SW 1271 (cell line): Measurements from ENCODE around the gene RLF.

ENCODE experiments used
- DNase-seq, 2 experiments: peaks; one replicate each; lab custom pipeline; 2025; lab: John Stamatoyannopoulos, UW

Gene RLF

DNA sequence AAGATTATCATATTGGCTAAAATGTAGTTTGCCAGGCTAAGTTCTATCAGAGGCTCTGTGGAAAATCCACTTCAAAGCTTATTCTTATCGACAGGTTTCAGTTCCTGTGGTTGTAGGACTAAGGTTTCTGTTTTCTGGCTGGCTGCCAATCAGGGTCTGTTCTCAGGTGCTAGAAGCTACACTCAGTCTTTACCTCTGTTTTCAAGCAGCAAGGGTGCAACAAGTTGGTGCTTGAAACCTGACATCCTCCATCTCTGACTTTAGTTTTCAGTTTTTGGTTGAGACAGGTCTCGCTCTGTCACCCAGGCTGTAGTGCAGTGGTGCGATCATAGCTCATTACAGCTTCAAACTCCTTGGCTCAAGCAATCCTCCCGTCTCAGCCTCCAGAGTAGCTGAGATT is 71.3 kb downstream of the RLF start:
- no peak for DNase-seq

DNA sequence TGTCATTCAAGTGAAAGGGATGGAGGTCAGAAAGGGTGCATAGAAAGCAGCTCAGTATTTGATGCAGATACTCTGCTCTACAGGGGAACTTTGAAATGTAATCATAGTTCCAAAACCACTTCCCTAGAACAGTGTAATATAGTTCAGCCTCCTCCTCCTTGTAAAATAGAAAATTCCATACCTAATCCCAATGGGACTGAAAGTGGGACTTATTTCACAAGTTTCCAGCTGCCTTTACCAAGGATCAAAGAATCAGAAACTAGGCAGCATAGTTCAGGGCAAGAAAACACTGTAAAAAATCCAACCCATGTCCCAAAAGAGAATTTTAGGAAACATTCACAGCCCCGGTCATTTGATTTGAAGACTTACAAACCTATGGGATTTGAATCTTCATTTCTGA is 78.4 kb downstream of the RLF start:
- DNase-seq, result no peak

DNA sequence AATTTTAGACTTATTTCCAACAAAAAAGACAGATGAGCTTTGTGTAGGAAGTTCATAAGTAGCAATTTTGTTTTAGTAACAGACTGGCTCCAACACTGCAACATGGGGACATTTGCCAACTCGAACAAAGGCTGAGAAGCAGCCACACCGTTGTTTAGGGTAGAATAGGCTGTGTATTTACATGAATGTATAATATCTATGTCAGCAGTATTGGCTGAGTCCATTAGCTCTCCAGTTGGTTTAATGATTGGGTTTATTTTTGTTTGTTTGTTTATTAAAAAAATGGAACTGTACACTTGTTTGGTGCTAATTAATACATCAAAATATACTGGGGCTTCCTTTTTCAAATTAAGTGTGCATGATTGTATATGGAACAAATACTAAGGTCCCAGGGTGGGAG is 79.2 kb downstream of the RLF start:
- no peak for DNase-seq

DNA sequence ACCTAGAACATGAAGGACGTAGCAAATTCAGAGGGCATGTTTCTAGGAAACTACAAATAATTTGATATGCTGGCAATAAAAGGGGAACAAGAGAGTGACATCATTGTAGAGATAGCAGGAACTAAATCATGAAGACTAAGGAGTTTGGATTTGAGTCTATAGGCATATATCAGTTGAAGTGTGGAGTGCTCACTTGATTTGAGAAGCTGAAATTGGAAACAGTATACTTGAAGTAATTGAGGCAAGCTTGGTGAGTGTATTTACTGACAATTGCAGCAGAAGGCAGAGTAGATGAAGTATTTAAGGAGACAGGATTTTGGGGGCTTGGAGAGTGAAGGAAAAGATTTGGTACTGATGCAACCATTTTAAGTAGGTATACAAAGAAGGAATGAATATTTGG is 80.2 kb downstream of the RLF start:
- DNase-seq, result no peak

DNA sequence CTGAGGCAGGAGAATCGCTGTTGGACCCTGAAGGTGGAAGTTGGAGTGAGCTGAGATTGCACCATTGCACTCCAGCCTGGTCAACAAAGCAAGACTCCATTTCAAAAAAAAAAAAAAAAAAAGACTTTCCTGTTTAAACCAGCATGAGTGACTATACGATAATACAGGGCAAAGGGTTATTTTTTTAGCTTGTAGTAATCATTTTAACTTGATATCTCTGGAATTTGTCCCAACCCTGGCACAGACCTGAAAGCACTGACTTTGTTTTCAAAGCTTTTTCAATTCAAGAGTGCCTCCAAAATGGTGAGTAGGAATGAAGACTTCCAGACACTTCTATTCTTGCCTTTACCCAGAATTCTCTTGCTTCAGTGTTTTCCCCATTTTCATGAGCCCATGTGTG is 82.2 kb downstream of the RLF start:
- no peak for DNase-seq

DNA sequence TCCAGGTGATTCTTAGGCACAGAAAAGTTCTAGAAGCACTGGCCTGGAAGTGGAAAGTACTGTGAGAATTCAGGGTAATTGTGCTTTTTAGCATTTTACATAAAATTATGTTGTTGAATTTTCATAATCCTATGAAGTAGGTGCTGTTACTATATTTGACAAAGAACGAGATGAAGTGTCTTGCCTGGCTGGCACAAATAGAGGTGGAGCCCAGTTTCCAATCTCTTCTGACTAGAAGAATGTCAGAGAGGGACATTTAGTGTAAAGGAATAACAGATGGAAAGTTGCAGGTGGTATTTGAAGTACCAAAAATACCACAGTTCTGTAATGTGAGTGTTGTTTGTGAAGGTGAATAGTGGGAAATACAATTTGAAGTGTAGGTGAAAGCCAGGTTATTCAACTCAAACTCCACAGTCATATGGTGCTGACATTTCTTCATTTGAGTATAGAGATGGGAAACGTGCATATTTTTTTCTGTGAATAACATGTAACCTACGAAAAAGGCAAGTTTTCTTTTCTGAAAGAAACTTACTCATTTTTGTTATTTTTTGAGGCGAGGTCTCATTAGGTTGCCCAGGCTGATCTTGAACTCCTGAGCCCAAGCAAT is 83.1 kb downstream of the RLF start:
- no peak for DNase-seq

DNA sequence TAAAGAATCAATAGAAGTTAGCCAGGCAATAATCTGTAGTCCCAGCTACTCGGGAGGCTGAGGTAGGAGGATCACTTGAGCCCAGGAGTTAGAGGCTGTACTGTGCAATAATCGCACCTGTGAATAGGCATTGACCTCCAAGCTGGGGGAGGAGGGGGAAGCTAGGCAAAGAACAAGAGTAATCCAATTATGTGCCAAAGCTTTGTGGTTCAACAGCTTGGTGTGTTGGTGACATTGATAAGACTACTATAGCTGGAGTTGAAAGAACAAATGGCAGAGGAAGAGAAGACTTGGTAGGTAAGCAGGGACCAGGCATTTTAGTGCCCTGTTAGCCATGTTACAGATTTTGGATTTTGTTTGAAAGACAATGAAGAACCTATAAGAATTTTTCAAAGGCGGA is 84.5 kb downstream of the RLF start:
- DNase-seq, result no peak

DNA sequence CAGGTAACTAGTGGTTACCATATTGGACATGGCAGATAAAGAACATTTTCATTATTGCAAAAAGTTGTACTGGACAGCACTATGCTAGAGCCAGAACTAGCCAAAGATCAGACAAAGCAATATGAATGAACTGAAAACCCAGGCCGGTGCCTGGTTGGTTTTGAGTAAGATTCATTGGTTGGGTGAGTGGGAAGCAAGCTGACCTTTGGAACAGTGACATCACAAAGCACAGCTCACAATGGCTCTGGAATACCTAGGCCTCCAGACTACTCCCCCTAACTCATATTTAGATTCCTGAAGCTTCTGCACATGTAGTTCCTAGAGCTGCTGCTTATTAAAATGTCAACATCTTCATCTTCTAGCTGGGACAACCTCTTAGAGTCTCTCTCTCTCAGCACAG is 86.5 kb downstream of the RLF start, which contains the start of gene TMCO2:
TSS of gene TMCO2 (plus strand) at position 283 of the 400 bp plus-strand sequence. CDS start at position 340, 57 bp downstream.
- no peak for DNase-seq

DNA sequence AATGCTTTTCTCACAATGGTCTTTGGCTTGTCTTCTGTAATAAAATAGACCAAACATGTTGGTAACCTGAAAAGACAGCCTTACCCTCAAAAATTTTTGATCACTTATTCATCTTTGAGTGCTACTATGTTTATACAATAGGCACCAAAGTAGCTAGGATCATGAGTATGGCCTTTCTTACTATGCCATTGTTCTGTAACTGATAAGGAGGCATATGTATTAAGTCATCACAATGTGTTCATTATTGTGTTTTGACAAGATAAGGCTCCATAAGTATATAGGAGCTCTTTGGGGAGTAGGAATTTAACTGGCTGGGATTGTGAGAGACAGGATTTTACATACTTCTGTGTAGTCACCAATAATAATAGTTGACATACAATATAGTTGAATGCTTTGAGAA is 87.2 kb downstream of the RLF start:
- DNase-seq, result no peak

DNA sequence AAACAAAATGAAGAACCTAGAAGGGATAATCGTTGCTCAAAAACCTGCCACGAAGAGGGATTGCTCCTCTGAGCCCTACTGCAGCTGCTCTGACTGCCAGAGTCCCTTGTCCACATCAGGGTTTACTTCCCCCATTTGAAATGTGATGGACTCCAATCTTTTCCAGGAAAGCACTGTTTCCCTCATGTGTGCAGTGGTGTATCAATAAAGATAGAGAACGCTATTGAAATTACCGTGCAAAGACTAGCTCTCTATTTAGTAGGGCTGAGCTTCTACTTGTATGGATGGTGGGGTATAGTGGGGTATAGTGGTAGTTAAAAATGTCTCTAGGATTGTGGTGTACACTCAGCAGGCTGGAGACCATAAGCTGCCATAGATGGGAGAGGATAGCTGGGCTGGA is 90.3 kb downstream of the RLF start:
- no peak for DNase-seq

DNA sequence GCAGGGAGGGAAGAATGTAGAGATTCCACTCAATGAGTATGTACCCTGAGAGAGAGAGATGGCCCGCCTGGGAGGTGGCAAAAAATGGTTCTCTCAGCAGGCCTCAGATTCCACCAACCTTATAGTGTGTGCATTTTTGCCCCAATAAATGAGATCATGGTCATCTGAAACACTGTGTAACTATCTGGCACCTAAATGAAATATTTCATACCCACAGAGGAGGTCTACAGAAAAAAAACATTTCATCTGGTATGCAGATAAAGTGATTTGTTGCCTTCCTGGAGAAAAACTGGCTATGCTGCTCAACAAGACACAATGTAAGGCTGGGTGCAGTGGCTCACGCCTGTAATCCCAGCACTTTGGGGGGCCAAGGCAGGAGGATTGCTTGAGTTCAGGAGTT is 91.4 kb downstream of the RLF start:
- no peak for DNase-seq

DNA sequence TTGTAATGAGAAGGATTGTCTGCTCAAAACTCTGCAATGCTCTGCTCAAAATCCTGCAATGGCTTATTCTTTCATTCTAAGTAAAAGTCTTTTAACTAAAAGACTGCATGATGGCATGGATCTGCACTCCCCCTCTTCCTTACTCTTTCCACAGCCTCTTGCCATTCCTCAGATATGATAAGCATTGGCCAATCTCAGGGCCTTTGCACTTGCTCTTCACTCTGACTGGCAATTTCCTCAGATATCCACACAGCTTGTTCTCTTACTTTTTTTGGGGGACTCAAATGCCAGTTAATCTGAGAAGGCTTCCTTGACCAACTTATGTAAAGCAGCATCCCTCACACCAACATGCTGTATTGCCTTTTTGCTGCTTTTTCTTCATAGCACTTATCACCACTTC is 94.0 kb downstream of the RLF start:
- DNase-seq, result no peak

DNA sequence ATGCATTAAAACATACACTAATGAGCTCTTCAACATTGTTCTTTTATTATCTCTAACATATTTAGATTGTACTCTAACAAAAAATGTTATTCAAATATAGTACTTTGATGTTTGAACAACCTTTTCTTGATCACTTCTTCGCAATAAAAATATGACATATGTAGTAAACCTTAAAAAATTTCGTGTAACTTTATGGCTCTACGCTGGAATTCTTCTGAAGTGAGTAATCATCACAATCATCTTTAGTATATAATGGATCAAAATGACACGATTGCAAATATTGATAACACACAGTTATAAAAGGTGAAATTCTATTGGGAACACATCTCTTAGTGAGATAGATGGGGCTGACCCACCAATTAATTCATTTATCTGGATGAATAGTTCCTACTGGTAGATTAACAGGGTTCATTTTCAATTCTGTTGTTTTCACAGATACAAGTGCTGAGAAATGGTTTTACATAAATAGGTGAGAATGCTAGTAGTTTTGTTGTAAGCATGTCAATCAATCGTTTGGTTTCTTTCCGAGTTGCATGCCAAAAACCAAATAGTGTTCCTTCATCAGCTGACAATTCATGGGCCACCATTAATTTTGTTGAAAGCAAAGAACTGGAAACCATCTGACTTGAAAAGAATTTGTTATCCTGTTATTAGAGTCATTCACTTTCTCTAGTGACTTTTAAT is 95.4 kb downstream of the RLF start:
- DNase-seq, result no peak

DNA sequence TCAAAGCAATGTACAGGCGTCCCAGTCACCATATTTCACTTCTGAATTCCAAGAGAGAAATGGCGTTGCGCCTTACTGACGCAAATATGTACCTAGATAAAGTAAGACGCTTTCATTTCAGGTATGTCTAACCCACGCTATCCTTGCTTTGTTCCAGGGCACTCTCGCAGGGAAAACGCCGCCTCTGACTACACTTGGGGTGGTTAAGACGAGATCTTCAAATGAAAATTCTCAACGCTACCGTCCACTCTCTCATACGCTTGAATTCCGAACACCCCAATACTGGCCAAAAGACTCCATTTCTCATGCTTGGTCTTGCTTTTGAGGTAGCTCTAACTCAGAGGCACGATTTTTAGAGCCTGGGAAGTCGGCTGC is 96.1 kb downstream of the RLF start:
- DNase-seq, result peak in 1 of 2 experiments; percentile 62

DNA sequence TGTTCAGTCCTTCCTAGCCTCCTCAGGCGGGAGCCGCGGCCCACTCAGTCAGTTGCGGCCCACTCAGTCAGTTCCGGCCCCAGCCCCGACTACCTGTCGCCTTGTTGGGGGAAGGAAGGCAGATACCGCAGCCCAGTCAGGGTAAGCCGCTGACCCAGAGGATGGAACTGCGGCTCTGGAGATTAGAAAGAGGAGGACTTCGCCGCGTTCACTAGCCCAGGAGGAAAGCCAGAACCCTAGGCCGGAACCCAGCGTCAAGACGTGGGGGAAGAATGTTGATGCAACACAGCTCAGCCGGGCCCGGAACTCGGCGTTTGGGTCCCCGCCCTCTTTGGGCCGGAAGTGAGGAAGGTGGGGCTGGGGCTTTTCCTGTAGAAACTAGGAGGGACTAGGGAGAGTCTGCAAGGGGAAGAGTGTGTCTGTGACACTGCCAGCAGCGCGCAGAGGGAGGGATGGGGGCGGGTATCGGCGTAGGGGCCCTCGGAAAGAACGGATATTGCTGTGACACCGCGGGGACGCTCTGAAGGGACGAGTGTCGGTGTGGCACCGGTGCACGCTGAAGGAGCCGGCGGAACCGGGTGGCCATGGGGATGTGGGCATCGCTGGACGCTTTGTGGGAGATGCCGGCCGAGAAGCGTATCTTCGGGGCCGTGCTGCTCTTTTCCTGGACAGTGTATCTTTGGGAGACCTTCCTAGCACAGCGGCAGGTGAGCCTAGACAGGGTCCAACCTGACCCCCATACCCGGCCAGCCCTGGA is 96.7 kb downstream of the RLF start, which contains the start of gene ZMPSTE24:
TSS of gene ZMPSTE24 (plus strand) at position 549 of the 757 bp plus-strand sequence. CDS start at position 585, 36 bp downstream.
- DNase-seq, result peak; percentile 83 to 94

DNA sequence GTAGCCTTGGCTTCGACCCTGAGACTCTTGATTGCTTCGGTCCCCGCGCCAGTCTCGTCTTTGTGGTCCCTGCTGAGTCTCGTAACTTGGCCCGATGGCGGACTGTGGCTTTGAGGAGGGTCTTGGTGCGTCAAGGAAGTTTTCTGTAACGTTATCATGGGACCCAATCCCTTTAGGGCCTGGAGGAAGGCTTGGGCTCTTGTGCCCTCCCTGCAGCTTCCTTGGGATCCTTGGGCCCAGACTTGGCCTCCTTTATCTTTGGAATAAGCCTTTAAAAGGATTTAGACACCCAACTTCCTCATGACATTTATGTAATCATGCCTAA is 97.2 kb downstream of the RLF start:
- no peak for DNase-seq

DNA sequence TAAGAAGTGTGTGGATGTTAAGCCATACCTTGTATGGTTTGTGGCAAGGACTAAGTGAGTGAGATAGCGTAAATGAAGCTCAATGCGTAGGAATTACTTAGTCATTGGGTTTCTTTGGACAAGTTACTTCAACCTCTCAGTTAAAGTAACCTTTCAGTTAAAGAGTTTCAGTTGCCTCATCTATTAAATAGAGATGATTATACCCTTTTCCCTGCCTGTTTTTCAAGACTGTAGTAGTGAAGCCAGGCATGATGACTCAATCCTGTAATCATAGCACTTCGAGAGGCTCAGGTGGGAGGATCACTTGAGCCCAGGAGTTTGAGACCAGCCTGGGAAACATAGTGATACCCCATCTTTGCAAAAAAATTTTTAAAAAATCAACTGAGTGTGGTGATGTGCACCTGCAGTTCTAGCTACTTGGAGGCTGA is 103.2 kb downstream of the RLF start:
- no peak for DNase-seq

DNA sequence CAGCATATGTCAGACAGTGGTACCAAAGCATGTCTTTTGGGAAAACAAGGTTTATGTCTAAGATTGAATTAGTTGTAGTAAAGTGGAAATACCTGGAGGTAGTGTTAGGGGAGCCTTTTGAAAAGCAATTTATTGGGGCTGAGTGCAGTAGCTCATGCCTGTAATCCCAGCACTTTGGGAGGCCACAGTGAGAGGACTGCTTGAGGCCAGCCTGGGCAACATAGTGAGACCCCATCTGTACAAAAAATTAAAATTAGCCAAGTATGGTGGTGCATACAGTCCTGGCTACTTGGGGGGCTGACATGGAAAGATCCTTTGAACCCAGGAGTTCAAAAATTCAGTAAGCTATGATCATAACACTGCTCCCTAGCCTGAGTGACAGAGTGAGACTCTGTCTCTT is 104.1 kb downstream of the RLF start:
- no peak for DNase-seq

DNA sequence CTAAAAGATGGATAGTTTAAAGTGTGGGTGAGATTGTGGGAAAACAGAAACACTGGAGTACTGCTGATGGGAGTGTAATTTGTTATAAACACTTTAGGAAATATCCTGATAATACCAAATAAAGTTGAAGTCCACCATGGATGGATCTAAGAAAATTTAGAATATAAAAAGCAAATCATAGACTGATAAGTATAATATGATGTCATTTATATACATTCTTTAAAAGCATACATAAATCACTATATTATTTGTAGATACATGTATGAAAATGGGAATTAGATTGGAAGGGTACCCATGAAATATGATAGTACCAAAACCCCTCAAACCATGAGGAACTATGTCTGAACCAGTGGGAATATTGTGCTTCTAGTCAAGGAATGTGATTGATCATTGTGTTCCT is 104.7 kb downstream of the RLF start:
- DNase-seq, result no peak

DNA sequence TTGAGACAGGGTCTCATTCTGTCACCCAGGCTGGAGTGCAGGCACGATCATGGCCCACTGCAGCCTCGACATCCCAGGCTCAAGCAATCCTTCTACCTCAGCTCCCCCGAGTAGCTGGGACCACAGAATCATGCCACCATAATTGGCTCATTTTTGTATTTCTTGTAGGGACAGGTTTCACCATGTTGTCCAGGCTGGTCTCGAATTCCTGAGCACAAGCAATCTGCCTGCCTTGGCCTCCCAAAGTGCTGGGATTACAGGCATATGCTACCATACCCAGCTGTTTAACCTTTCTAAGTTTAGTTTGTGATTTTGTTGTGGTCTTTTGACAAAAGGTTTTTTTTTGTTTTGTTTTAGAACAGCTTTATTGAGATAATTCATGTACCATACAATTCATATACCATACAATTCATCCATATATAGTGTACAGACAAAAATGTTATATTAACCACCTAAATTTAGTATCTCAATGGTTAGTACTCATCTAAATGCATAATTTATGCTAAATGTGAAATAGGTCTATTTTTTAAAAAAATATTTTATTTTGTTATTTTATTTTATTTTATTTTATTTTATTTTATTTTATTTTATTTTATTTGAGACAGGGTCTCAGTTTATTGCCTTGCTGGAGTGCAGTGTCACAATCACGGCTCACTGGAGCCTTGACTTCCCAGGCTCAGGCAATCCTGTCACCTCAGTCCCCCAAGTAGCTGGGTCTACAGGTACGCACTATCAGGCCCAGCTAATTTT is 105.8 kb downstream of the RLF start:
- no peak for DNase-seq

DNA sequence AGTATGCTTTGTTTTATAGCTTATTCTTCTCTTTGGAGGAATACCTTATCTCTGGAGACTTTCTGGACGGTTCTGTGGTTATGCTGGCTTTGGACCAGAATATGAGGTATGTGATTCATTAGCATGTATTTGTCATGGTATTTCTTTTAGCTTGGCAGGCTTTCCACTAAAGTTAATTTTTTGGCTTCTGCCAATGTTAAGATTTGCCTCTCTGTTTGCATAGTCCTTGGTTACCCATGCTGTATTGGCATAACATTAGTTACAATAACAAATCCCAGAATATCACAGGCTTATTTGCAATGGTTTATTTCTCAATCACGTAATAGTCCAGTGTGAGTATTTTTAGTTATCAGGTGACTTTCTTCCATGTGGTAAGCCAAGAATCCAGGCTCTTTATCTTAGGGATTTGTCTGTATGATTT is 106.6 kb downstream of the RLF start:
- DNase-seq, result no peak

DNA sequence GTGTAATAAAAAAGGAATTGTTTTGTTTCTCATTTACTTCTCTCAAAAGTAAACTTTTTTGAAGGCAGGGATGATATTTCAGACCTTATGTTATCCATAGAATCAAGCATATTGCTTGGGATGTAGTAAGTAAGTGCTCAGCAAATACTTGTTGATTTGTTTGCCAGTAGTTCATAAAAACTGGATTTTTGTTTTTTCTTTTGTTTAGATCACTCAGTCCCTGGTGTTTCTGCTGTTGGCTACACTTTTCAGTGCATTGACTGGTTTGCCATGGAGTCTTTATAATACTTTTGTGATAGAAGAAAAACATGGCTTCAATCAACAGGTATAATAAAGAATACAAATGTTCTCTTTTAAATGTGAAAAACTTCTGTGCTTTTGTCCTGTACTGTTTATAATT is 107.0 kb downstream of the RLF start:
- no peak for DNase-seq
